ENCODE measurements around the gene RASSF5. TPM values are rescaled to one million over a fixed set of nuclear protein-coding genes. Genes with fewer than 3 reads are reported as not detected.

The RASSF5 gene
- total and polyA plus RNA-seq, 12 donors = 0.90 to 26.0 (median 6.4) TPM

DNA sequence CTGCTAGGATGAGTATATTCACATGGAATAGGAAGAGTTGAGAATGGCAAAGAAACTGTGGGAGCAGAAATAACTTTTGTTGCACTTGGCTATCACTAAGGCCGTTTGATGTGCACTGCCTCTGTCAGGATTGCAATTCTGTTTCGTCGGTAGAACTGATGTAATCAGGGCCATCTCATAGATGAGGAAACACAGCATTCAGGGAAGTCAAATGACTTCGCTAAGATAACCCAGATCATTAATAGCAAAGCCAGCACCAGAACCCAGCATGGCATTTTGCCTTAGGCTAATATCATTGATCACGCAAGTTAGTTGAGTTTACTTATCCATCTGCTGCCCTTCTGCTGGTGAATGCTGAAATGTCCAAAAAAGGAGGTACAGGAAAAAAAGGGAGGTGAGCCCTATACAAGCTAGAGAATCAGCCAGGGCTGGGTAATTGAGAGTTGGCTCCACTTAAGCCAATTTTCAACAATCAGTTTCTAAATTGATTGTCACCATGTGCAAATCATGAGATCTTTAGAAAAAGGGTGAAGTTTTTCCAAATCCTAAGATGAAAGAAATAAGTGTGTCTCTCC is 7.6 kb downstream of the RASSF5 start:
- TF ChIP-seq, protein P1, sequence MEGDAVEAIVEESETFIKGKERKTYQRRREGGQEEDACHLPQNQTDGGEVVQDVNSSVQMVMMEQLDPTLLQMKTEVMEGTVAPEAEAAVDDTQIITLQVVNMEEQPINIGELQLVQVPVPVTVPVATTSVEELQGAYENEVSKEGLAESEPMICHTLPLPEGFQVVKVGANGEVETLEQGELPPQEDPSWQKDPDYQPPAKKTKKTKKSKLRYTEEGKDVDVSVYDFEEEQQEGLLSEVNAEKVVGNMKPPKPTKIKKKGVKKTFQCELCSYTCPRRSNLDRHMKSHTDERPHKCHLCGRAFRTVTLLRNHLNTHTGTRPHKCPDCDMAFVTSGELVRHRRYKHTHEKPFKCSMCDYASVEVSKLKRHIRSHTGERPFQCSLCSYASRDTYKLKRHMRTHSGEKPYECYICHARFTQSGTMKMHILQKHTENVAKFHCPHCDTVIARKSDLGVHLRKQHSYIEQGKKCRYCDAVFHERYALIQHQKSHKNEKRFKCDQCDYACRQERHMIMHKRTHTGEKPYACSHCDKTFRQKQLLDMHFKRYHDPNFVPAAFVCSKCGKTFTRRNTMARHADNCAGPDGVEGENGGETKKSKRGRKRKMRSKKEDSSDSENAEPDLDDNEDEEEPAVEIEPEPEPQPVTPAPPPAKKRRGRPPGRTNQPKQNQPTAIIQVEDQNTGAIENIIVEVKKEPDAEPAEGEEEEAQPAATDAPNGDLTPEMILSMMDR (IDR thresholded peaks at IDR 0.05) = no peak
- Histone ChIP-seq H3K4me3 (no peak overlapping the region), H3K27ac (no peak overlapping the region), H3K36me3 (no peaks in the 10 kb centered on the region), H3K4me1 (peaks cover 0 to 44% (median 20%) of the 10 kb centered on the region in 9 donors), H3K27me3 (peaks cover 0 to 10% (median 0%) of the 10 kb centered on the region in 7 donors), H3K9me3 (no peaks in the 10 kb centered on the region)
- ATAC-seq (no peak), DNase-seq (no peak)
- 78 to 85% methylated on average over 5 of the region's 5 CpGs for WGBS, 2 donors
- intact Hi-C loops (cut with DNase I) = no loop called here

DNA sequence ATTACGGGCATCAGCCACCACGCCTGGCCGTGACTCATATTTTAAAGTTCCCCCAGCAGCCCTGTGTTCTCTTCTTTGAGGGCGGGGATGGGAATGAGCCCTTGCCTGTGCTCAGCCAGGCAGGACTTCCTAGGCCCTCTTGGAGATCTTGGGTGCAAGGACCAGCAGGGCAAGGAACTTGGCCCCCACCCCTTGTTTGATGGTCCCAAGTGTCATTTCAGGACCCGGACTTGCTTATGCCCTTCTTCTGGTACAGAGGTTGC is 9.3 kb downstream of the RASSF5 start:
- Histone ChIP-seq H3K4me3 (no peak overlapping the region), H3K9me3 (no peaks in the 10 kb centered on the region), H3K27ac (no peak overlapping the region), H3K27me3 (peaks cover 0 to 4% (median 0%) of the 10 kb centered on the region in 7 donors), H3K36me3 (no peaks in the 10 kb centered on the region), H3K4me1 (peaks cover 0 to 42% (median 20%) of the 10 kb centered on the region in 9 donors)
- intact Hi-C loops (cut with DNase I) = no loop called here
- no peak for DNase-seq
- no peak for ATAC-seq
- TF ChIP-seq, protein P1 (IDR thresholded peaks at IDR 0.05) = no peak
- 66 to 88% methylated on average over 5 of the region's 5 CpGs for WGBS, 2 donors

DNA sequence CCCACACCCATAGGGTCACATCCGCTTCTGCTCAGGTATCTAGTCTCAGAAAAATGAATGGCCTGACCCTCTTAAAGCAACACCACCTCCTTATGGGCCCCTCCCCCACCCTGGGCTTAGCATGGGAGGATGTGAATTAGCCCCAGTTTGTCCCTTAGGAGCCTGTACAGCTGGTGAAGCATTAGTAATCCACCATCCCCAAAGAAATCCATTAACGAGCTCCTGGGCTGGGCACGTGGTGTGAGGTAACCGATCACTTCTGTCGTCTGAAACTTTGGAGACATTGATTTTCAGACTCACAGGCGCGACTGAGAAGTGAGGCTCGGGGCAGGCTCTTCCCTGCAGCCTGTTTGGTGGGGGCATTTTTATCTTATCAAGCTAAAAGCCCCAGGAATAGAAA is 10.5 kb downstream of the RASSF5 start:
- H3K27me3 ChIP-seq = peaks cover 0 to 4% (median 0%) of the 10 kb centered on the region in 7 donors
- no peak overlapping the region for H3K4me3 ChIP-seq
- intact Hi-C loops (cut with DNase I) = no loop called here
- H3K27ac ChIP-seq = no peak overlapping the region
- H3K4me1 ChIP-seq = peaks cover 0 to 32% (median 10%) of the 10 kb centered on the region in 9 donors
- ATAC-seq (no peak), DNase-seq (no peak)
- no peaks in the 10 kb centered on the region for H3K9me3 ChIP-seq
- TF ChIP-seq, protein P1 (IDR thresholded peaks at IDR 0.05) = no peak
- 67 to 73% methylated on average over 8 of the region's 8 CpGs for WGBS, 2 donors
- H3K36me3 ChIP-seq = no peaks in the 10 kb centered on the region

DNA sequence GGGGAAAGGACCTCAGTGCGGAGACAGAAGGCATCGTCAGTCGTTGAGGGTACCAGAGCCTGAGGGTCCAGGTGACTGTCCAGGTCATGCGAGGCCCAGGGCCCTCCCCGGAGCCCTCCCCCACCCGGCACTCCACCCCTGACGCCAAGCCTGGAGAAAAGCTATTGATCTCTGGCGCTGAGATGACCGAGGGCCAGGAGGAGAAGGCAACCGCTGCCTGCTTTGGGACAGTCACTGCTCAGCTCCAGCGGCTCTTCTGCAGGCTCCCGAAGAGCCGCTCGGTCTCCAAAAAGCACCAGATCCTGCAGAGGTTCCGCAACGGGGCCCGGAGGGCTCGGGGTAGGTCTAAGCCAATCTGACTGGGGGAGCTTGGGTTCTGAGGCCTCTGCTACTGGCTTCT is 10.9 kb downstream of the RASSF5 start:
- intact Hi-C loops (cut with DNase I) = no loop called here
- no peaks in the 10 kb centered on the region for H3K9me3 ChIP-seq
- no peak overlapping the region for H3K27ac ChIP-seq
- WGBS, 2 donors = 73 to 77% methylated on average over 18 of the region's 18 CpGs
- DNase-seq (no peak), ATAC-seq (no peak)
- H3K4me1 ChIP-seq = peaks cover 0 to 27% (median 7%) of the 10 kb centered on the region in 9 donors
- H3K4me3 ChIP-seq = no peak overlapping the region
- H3K36me3 ChIP-seq = no peaks in the 10 kb centered on the region
- H3K27me3 ChIP-seq = peaks cover 0 to 4% (median 0%) of the 10 kb centered on the region in 7 donors
- TF ChIP-seq, protein P1 (IDR thresholded peaks at IDR 0.05) = no peak

Measured in heart right ventricle (tissue), 16 donors.